H9 (cell line): Measurements from ENCODE around the gene PXDN. TPM values are rescaled to one million over a fixed set of nuclear protein-coding genes. Genes with fewer than 3 reads are reported as not detected.

ENCODE experiments used
- DNase-seq: peaks from one replicate; pipeline ENCODE4 v3.0.0-alpha.2; 2017
- H2AFZ ChIP-seq: one replicate; pipeline ENCODE4 v1.6.1; 2013; ENCODE audit warnings: mild to moderate bottlenecking, low read length, control low read depth, moderate library complexity
- H2AK5ac ChIP-seq: 2 replicates; pipeline ENCODE4 v1.6.1; 2013; ENCODE audit warnings: low read length, control low read depth, mixed read lengths; ENCODE audit not compliant: insufficient read length
- H2BK120ac ChIP-seq: one replicate; pipeline ENCODE4 v1.6.1; 2013; ENCODE audit warnings: low read depth, mild to moderate bottlenecking, low read length, control low read depth, inconsistent platforms; ENCODE audit not compliant: poor library complexity, severe bottlenecking
- H2BK12ac ChIP-seq: 2 replicates; pipeline ENCODE4 v1.6.1; 2013; ENCODE audit warnings: low read length, control low read depth, mixed read lengths, low read depth; ENCODE audit not compliant: insufficient read length
- H2BK15ac ChIP-seq: 2 replicates; pipeline ENCODE4 v1.6.1; 2013; ENCODE audit warnings: low read depth, low read length, control low read depth
- H2BK20ac ChIP-seq: one replicate; pipeline ENCODE4 v1.6.1; 2013; ENCODE audit warnings: low read depth, mild to moderate bottlenecking, low read length, control low read depth, inconsistent platforms; ENCODE audit not compliant: poor library complexity, severe bottlenecking
- H2BK5ac ChIP-seq: 2 replicates; pipeline ENCODE4 v1.6.1; 2013; ENCODE audit warnings: low read length, control low read depth, mixed read lengths; ENCODE audit not compliant: insufficient read length
- H3K14ac ChIP-seq: 2 replicates; pipeline ENCODE4 v1.6.1; 2013; ENCODE audit warnings: low read length, control low read depth; ENCODE audit not compliant: insufficient read depth
- H3K18ac ChIP-seq: 2 replicates; pipeline ENCODE4 v1.6.1; 2013; ENCODE audit warnings: low read depth, mild to moderate bottlenecking, mixed read lengths, low read length, control low read depth; ENCODE audit not compliant: insufficient read length
- H3K23ac ChIP-seq: 2 replicates; pipeline ENCODE4 v1.6.1; 2013; ENCODE audit warnings: low read length, control low read depth, mixed read lengths, low read depth; ENCODE audit not compliant: insufficient read length
- H3K23me2 ChIP-seq: 2 replicates; pipeline ENCODE4 v1.6.1; 2013; ENCODE audit warnings: low read depth, mild to moderate bottlenecking, mixed read lengths, low read length, control low read depth; ENCODE audit not compliant: insufficient read length, poor library complexity, severe bottlenecking
- H3K27ac ChIP-seq: 2 replicates; pipeline ENCODE4 v1.5.1; 2013; ENCODE audit warnings: low read length, control low read depth, mixed read lengths, low read depth; ENCODE audit not compliant: insufficient read length
- H3K27me3 ChIP-seq: 2 replicates; pipeline ENCODE4 v1.6.1; 2013; ENCODE audit warnings: low read length, control low read depth, inconsistent platforms; ENCODE audit not compliant: insufficient read depth
- H3K4ac ChIP-seq: 2 replicates; pipeline ENCODE4 v1.6.1; 2013; ENCODE audit warnings: low read depth, mild to moderate bottlenecking, control low read depth, inconsistent platforms, low read length, moderate library complexity
- H3K4me1 ChIP-seq: 2 replicates; pipeline ENCODE4 v1.6.1; 2013; ENCODE audit warnings: low read length, control low read depth, inconsistent platforms; ENCODE audit not compliant: insufficient read depth
- H3K4me2 ChIP-seq: 2 replicates; pipeline ENCODE4 v1.6.1; 2013; ENCODE audit warnings: low read length, control low read depth, mixed read lengths; ENCODE audit not compliant: insufficient read length, insufficient read depth
- H3K56ac ChIP-seq: 2 replicates; pipeline ENCODE4 v1.6.1; 2013; ENCODE audit warnings: low read depth, mild to moderate bottlenecking, mixed read lengths, low read length, control low read depth; ENCODE audit not compliant: insufficient read length
- H3K79me1 ChIP-seq: 2 replicates; pipeline ENCODE4 v1.6.1; 2013; ENCODE audit warnings: low read depth, mild to moderate bottlenecking, moderate library complexity, low read length, control low read depth, inconsistent platforms; ENCODE audit not compliant: insufficient read depth, poor library complexity, severe bottlenecking
- H3K79me2 ChIP-seq: 2 replicates; pipeline ENCODE4 v1.6.1; 2013; ENCODE audit warnings: low read length, control low read depth, inconsistent platforms; ENCODE audit not compliant: insufficient read depth
- H3K9ac ChIP-seq: 2 replicates; pipeline ENCODE4 v1.6.1; 2013; ENCODE audit warnings: low read length, control low read depth, mixed read lengths; ENCODE audit not compliant: insufficient read length; ENCODE audit errors: extremely low read depth
- H3K9me3 ChIP-seq: one replicate; pipeline ENCODE4 v1.6.1; 2013; ENCODE audit warnings: low read depth, low read length, inconsistent platforms; ENCODE audit not compliant: control insufficient read depth
- H3T11ph ChIP-seq: one replicate; pipeline ENCODE4 v1.6.1; 2013; ENCODE audit warnings: mild to moderate bottlenecking, low read length, control low read depth, inconsistent platforms
- H4K20me1 ChIP-seq: one replicate; pipeline ENCODE4 v1.6.1; 2013; ENCODE audit not compliant: control insufficient read depth, insufficient read length, insufficient read depth
- H4K5ac ChIP-seq: 2 replicates; pipeline ENCODE4 v1.6.1; 2013; ENCODE audit warnings: low read depth, mild to moderate bottlenecking, mixed read lengths, low read length, control low read depth; ENCODE audit not compliant: insufficient read length
- H4K8ac ChIP-seq: replicated peaks from 2 replicates; pipeline ENCODE4 v1.6.1; 2013; ENCODE audit warnings: low read length, control low read depth, mixed read lengths, low read depth; ENCODE audit not compliant: insufficient read length
- H4K91ac ChIP-seq: 2 replicates; pipeline ENCODE4 v1.6.1; 2013; ENCODE audit warnings: low read depth, mild to moderate bottlenecking, moderate library complexity, mixed read lengths, low read length, control low read depth; ENCODE audit not compliant: insufficient read length
- H3K27ac Mint-ChIP-seq, 3 experiments: 2 replicates in 2 of 3; 3 replicates in 1 of 3; pipeline ENCODE4 v1.8.0; 2020 to 2021; ENCODE audit warnings: mixed read lengths in 3 of 3, mild to moderate bottlenecking in 1 of 3, moderate library complexity in 1 of 3
- H3K27me3 Mint-ChIP-seq: 2 replicates; pipeline ENCODE4 v1.8.0; 2021; ENCODE audit warnings: low read depth, mild to moderate bottlenecking, moderate library complexity, mixed read lengths
- H3K36me3 Mint-ChIP-seq, 3 experiments: 2 replicates in 2 of 3; 3 replicates in 1 of 3; pipeline ENCODE4 v1.8.0; 2020 to 2021; ENCODE audit warnings: low read depth in 3 of 3, mixed read lengths in 3 of 3; ENCODE audit not compliant: insufficient read depth in 1 of 3
- H3K4me1 Mint-ChIP-seq, 2 experiments: 2 replicates each; pipeline ENCODE4 v1.8.0; 2020; ENCODE audit warnings: mixed read lengths in 2 of 2
- H3K4me3 Mint-ChIP-seq, 2 experiments: 2 replicates in 1 of 2; 3 replicates in 1 of 2; pipeline ENCODE4 v1.8.0; 2020 to 2021; ENCODE audit warnings: mild to moderate bottlenecking in 2 of 2, mixed read lengths in 2 of 2, moderate library complexity in 1 of 2
- H3K9me3 Mint-ChIP-seq, 2 experiments: 2 replicates in 1 of 2; 3 replicates in 1 of 2; pipeline ENCODE4 v1.8.0; 2020; ENCODE audit warnings: mild to moderate bottlenecking in 2 of 2, mixed read lengths in 2 of 2, moderate library complexity in 1 of 2
- CTCF ChIP-seq: fragments of 200-600 bp; sonication (generic); conservative IDR thresholded peaks from 3 replicates; pipeline ENCODE4 v1.8.0; 2021; ENCODE audit warnings: antibody characterized with exemption, mild to moderate bottlenecking
- WGBS: extraction: QIAGEN DNeasy Blood & Tissue Kit; methylation state at CpG from one replicate; pipeline ENCODE4 v1.1.7; 2013; ENCODE audit warnings: missing lambda C conversion rate, low lambda C conversion rate, mixed read lengths; ENCODE audit not compliant: insufficient read length; ENCODE audit errors: extremely low coverage; 5-methylcytosine and 5-hydroxymethylcytosine counted together
- total RNA-seq: library from RNA; stranded (reverse); gene quantifications from 2 replicates; pipeline ENCODE4 v1.2.1, GENCODE V29; 2021

The PXDN gene
- total RNA-seq, 1 experiment from 2014 or later = 146 TPM

GRCh38 chr2:1696472-1696871, 47.8 kb downstream of the PXDN start:
- no peak overlapping the region for H2BK5ac ChIP-seq
- H3K56ac ChIP-seq = no peak overlapping the region
- H3K27ac ChIP-seq = no peak overlapping the region
- peaks cover 0 to 12% (median 6%) of the 10 kb centered on the region in 3 experiments; a peak in 6 of 7 replicates for H3K36me3 Mint-ChIP-seq
- DNase-seq = no peak
- H2AK5ac ChIP-seq = no peak overlapping the region
- no peak overlapping the region for H2AFZ ChIP-seq
- peaks cover 5% of the 10 kb centered on the region; the same call in 1 of the 2 replicates for H3K79me2 ChIP-seq
- H2BK15ac ChIP-seq = no peak overlapping the region
- H3K4ac ChIP-seq = no peak overlapping the region
- no CpG with 5 or more reads among the region's 3 CpGs for WGBS
- no peak overlapping the region for H2BK120ac ChIP-seq
- no peak overlapping the region for H3K18ac ChIP-seq
- no peak overlapping the region for H2BK12ac ChIP-seq
- no peak overlapping the region for H3K4me2 ChIP-seq
- no peak overlapping the region for H4K5ac ChIP-seq
- no peak overlapping the region; the same call in 1 of the 2 replicates for H3K14ac ChIP-seq
- no peak overlapping the region for H3T11ph ChIP-seq
- no peaks in the 10 kb centered on the region for H3K79me1 ChIP-seq
- no peaks in the 10 kb centered on the region for H3K9me3 Mint-ChIP-seq
- no peaks in the 10 kb centered on the region for H3K23me2 ChIP-seq
- peaks cover 2% of the 10 kb centered on the region; the same call in 1 of the 2 replicates for H3K4me1 ChIP-seq
- no peak overlapping the region for H4K91ac ChIP-seq
- TF ChIP-seq CTCF = no peak
- no peaks in the 10 kb centered on the region for H3K27me3 ChIP-seq
- H4K20me1 ChIP-seq = peaks cover 3% of the 10 kb centered on the region
- H2BK20ac ChIP-seq = no peak overlapping the region
- H3K9ac ChIP-seq = no peak overlapping the region
- no peak overlapping the region for H3K23ac ChIP-seq
- no peak overlapping the region for H4K8ac ChIP-seq
- H3K9me3 ChIP-seq = no peaks in the 10 kb centered on the region
- H3K27ac Mint-ChIP-seq = no peak overlapping the region
- no peaks in the 10 kb centered on the region for H3K27me3 Mint-ChIP-seq
- no peak overlapping the region for H3K4me3 Mint-ChIP-seq
- H3K4me1 Mint-ChIP-seq = peaks cover 21% of the 10 kb centered on the region in 2 experiments
